Astrocyte (in vitro differentiated cells and primary cell): ENCODE measurements around the gene EXOC6B.

ENCODE experiments used
- CTCF ChIP-seq: IDR thresholded peaks from 2 replicates; pipeline ENCODE4 v1.5.1; 2011; ENCODE audit warnings: low read depth, mild to moderate bottlenecking, inconsistent platforms, low read length, moderate library complexity; ENCODE audit not compliant: insufficient read depth
- EZH2 ChIP-seq: IDR thresholded peaks from 2 replicates; pipeline ENCODE4 v1.6.1; 2012; ENCODE audit warnings: mild to moderate bottlenecking, low read length, inconsistent platforms; ENCODE audit not compliant: insufficient read depth

- no peak for TF ChIP-seq CTCF
- TF ChIP-seq EZH2 = no peak
These were observed 618.5 kb downstream of the EXOC6B start for GRCh38 chr2:72207334-72207733.
